Stimulated activated CD8-positive, alpha-beta memory T cell treated with anti-CD3 and anti-CD28 coated beads, Interleukin-15, amount 100 ng/mL, for 4 hours (primary cell): ENCODE data around the gene CA11.

Source experiments
- DNase-seq, 2 donors: peaks; one replicate each; pipeline ENCODE4 v3.0.0-alpha.2; 2020; ENCODE audit warnings: low read depth in 2 of 2

The CA11 gene

GRCh38 chr19:48629297-48629598 lies 16.7 kb downstream of the CA11 start:
- DNase-seq: no peak

GRCh38 chr19:48628486-48629296 lies 17.3 kb downstream of the CA11 start:
- no peak for DNase-seq

- no peak for DNase-seq
Observed at GRCh38 chr19:48627865-48628314, 18.1 kb downstream of the CA11 start.

- no peak for DNase-seq
Observed at GRCh38 chr19:48627201-48627864, 18.7 kb downstream of the CA11 start.

GRCh38 chr19:48625891-48626327 lies 20.1 kb downstream of the CA11 start:
- DNase-seq: no peak

- DNase-seq: no peak
Observed at GRCh38 chr19:48624791-48625723, 20.9 kb downstream of the CA11 start.

- DNase-seq: peak; percentile 90 to 94
Observed at GRCh38 chr19:48624067-48624594, 21.9 kb downstream of the CA11 start.

- no peak for DNase-seq
Observed at GRCh38 chr19:48623556-48624066, 22.4 kb downstream of the CA11 start.

- DNase-seq: no peak
Observed at GRCh38 chr19:48619692-48620585, 26.0 kb downstream of the CA11 start.

- DNase-seq: peak; percentile 90 to 91
Observed at GRCh38 chr19:48618916-48619691, 26.9 kb downstream of the CA11 start, which contains the start of the genes RPL18 and SPHK2. Gene RPL18 (minus strand): TSS chr19:48619178. CDS start chr19:48619143, 35 bp downstream. Gene SPHK2 (plus strand): TSS chr19:48619506. CDS start chr19:48620515, 1,009 bp downstream.

GRCh38 chr19:48618278-48618915 lies 27.6 kb downstream of the CA11 start:
- DNase-seq: no peak

- no peak for DNase-seq
Observed at GRCh38 chr19:48617146-48617937, 28.6 kb downstream of the CA11 start.

GRCh38 chr19:48616491-48617056 lies 29.4 kb downstream of the CA11 start:
- DNase-seq: no peak

GRCh38 chr19:48616041-48616436 lies 29.9 kb downstream of the CA11 start:
- no peak for DNase-seq

- no peak for DNase-seq
Observed at GRCh38 chr19:48615231-48616040, 30.6 kb downstream of the CA11 start.

GRCh38 chr19:48614436-48615230 lies 31.4 kb downstream of the CA11 start, which contains the start of gene FAM83E:
Gene FAM83E (minus strand): TSS chr19:48615076. CDS start chr19:48613372, 1,704 bp downstream.
- no peak for DNase-seq
